Panc1 (cell line): ENCODE results near the gene ALKBH6.

Experiments
- POLR2AphosphoS5 ChIP-seq: IDR thresholded peaks from 2 replicates; pipeline ENCODE4 v1.6.1; 2012; ENCODE audit warnings: mild to moderate bottlenecking, low read depth, low read length, moderate library complexity
- SIN3A ChIP-seq: IDR thresholded peaks from 2 replicates; pipeline ENCODE4 v1.6.1; 2012; ENCODE audit warnings: low read depth, mild to moderate bottlenecking, low read length, moderate library complexity, borderline replicate concordance; ENCODE audit not compliant: insufficient read depth
- TCF7L2 ChIP-seq: IDR thresholded peaks from 2 replicates; pipeline ENCODE4 v1.6.1; 2011; ENCODE audit warnings: mild to moderate bottlenecking, low read depth, low read length, inconsistent platforms
- TF ChIP-seq, protein P1 (sequence below): fragments of 450-650 bp; IDR thresholded peaks from 2 replicates; pipeline ENCODE4 v1.5.1; 2017; ENCODE audit warnings: mild to moderate bottlenecking
- TF ChIP-seq, protein P2 (sequence below), 2 experiments: IDR thresholded peaks; 2 replicates each; pipeline ENCODE4 v1.6.1; 2011 to 2012; ENCODE audit warnings: low read depth in 2 of 2, control low read depth in 1 of 2, low read length in 1 of 2, mild to moderate bottlenecking in 1 of 2, moderate library complexity in 1 of 2; ENCODE audit not compliant: insufficient read depth in 1 of 2

DNA sequence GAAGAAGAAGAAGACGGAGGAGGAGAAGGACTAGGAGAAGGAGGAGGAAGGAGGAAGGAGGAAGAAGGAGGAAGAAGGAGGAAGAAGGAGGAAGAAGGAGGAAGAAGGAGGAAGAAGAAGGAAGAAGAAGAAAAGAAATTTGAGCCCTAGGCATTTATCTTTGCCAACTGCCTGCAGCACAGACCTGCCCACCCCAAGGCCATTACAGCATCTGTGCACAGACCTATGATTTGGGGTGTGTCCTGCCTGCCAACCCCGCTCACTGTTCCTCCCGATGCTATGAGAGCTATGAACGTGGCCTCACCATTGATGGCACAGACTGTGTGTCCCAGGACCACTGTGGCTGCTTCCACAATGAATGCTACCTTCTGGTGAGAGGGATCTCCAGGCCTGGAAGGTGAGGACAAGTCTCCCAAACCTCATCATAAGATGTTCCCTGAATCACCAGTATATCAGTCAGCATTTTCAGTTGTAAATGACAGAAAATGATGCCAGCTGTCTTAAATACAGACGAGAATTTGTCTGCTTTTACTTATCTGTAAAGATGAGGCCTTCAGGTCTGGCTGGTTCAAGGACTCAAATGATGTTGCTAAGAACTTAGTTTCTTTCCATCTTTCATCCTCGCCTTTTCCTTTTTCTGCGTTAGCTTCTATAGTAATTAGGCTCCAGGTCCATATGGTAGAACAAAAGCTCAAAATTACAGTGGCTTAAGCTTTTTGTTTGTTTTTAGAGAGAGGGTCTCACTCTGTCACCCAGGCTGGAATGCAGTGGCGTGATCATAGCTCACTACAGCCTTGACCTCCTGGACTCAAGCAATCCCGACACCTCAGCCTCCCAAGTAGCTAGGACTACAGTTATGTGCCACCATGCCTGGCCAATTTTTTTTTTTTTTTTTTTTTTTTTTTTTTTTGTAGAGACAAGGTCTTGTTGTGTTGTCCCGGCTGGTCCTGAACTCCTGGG, 23.0 kb downstream of the ALKBH6 start:
- TF ChIP-seq, protein P1, sequence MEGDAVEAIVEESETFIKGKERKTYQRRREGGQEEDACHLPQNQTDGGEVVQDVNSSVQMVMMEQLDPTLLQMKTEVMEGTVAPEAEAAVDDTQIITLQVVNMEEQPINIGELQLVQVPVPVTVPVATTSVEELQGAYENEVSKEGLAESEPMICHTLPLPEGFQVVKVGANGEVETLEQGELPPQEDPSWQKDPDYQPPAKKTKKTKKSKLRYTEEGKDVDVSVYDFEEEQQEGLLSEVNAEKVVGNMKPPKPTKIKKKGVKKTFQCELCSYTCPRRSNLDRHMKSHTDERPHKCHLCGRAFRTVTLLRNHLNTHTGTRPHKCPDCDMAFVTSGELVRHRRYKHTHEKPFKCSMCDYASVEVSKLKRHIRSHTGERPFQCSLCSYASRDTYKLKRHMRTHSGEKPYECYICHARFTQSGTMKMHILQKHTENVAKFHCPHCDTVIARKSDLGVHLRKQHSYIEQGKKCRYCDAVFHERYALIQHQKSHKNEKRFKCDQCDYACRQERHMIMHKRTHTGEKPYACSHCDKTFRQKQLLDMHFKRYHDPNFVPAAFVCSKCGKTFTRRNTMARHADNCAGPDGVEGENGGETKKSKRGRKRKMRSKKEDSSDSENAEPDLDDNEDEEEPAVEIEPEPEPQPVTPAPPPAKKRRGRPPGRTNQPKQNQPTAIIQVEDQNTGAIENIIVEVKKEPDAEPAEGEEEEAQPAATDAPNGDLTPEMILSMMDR = no peak
- TF ChIP-seq SIN3A (no peak), POLR2AphosphoS5 (no peak), TCF7L2 (no peak)
- TF ChIP-seq, protein P2, sequence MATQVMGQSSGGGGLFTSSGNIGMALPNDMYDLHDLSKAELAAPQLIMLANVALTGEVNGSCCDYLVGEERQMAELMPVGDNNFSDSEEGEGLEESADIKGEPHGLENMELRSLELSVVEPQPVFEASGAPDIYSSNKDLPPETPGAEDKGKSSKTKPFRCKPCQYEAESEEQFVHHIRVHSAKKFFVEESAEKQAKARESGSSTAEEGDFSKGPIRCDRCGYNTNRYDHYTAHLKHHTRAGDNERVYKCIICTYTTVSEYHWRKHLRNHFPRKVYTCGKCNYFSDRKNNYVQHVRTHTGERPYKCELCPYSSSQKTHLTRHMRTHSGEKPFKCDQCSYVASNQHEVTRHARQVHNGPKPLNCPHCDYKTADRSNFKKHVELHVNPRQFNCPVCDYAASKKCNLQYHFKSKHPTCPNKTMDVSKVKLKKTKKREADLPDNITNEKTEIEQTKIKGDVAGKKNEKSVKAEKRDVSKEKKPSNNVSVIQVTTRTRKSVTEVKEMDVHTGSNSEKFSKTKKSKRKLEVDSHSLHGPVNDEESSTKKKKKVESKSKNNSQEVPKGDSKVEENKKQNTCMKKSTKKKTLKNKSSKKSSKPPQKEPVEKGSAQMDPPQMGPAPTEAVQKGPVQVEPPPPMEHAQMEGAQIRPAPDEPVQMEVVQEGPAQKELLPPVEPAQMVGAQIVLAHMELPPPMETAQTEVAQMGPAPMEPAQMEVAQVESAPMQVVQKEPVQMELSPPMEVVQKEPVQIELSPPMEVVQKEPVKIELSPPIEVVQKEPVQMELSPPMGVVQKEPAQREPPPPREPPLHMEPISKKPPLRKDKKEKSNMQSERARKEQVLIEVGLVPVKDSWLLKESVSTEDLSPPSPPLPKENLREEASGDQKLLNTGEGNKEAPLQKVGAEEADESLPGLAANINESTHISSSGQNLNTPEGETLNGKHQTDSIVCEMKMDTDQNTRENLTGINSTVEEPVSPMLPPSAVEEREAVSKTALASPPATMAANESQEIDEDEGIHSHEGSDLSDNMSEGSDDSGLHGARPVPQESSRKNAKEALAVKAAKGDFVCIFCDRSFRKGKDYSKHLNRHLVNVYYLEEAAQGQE (IDR thresholded peaks at IDR 0.05; ENCODE audit: insufficient read depth in 1 of 2, low read depth in 2 of 2, low read length in 1 of 2) = no peak
